Body of pancreas (tissue), 4 donors: ENCODE measurements around the gene CACNB3. TPM values are rescaled to one million over a fixed set of nuclear protein-coding genes. Genes with fewer than 3 reads are reported as not detected.
A peak's percentile ranks its signal among the peaks of the same experiment; 100 is the strongest.
"Not testable (repeated sequence)": the region's sequence is repeated elsewhere in the genome, so short reads cannot be mapped to it uniquely, and the experiment has no call there.

Experiments used
- ATAC-seq: fragments of 150-250 bp; one replicate; pipeline ENCODE4 v1.9.1; 2016
- DNase-seq, 4 donors: peaks; one replicate each; pipeline ENCODE4 v3.0.0-alpha.2; 2019
- H3K27ac ChIP-seq, 4 donors: fragments of 200-600 bp; sonication (generic); 1 replicate in 3 of 4; 2 replicates in 1 of 4; pipeline versions ENCODE4 v1.5.1 to v1.6.1; 2016 to 2019; ENCODE audit warnings: mild to moderate bottlenecking in 1 of 4, mixed read lengths in 1 of 4, moderate library complexity in 1 of 4
- H3K27me3 ChIP-seq, 2 donors: fragments of 200-600 bp; sonication (generic); one replicate each; pipeline ENCODE4 v1.6.0; 2016; ENCODE audit warnings: mild to moderate bottlenecking in 1 of 2
- H3K36me3 ChIP-seq, 2 donors: fragments of 200-600 bp; sonication (generic); replicated peaks in 1 of 2; 2 replicates each; pipeline ENCODE4 v1.5.1; 2016; ENCODE audit warnings: low read depth in 2 of 2; ENCODE audit not compliant: insufficient read depth in 1 of 2
- H3K4me1 ChIP-seq: fragments of 200-600 bp; sonication (generic); one replicate; pipeline ENCODE4 v1.6.0; 2016
- H3K4me3 ChIP-seq, 2 donors: fragments of 200-600 bp; sonication (generic); 1 replicate in 1 of 2; 2 replicates in 1 of 2; pipeline ENCODE4 v1.5.1; 2016 to 2019
- H3K9me3 ChIP-seq, 3 donors: fragments of 200-600 bp; sonication (generic); 1 replicate in 2 of 3; 2 replicates in 1 of 3; pipeline ENCODE4 v1.5.1; 2016
- POLR2A ChIP-seq, 3 donors: fragments of 450-650 bp; IDR thresholded peaks; one replicate each; pipeline ENCODE4 v1.6.1; 2016; ENCODE audit warnings: antibody characterized with exemption in 3 of 3, mild to moderate bottlenecking in 2 of 3
- WGBS, 2 donors: methylation state at CpG; one replicate each; pipeline ENCODE4 v1.1.5; 2017; 5-methylcytosine and 5-hydroxymethylcytosine counted together
- intact Hi-C: fragments of 100-400 bp; cut with DNase I; formaldehyde crosslinking; loops from one replicate; pipeline ENCODE4 v1.15.1; 2023
- total RNA-seq, 2 donors: library from RNA; depleted of rRNA; stranded (reverse); fragments of >200 nt; gene quantifications; one replicate each; pipeline ENCODE4 v1.1.0, GENCODE V29; 2016
- TF ChIP-seq, protein P1 (sequence below), 7 experiments: fragments of 450-650 bp in 4 of 7; fragments of 200-600 bp in 3 of 7; sonication (generic) in 3 of 7; IDR thresholded peaks; one replicate each; pipeline ENCODE4 v1.5.1; 2016 to 2019; ENCODE audit warnings: antibody characterized with exemption in 7 of 7

CACNB3 gene
- total RNA-seq, 2 donors from 2014 or later, result 4.0 to 6.7 TPM

DNA sequence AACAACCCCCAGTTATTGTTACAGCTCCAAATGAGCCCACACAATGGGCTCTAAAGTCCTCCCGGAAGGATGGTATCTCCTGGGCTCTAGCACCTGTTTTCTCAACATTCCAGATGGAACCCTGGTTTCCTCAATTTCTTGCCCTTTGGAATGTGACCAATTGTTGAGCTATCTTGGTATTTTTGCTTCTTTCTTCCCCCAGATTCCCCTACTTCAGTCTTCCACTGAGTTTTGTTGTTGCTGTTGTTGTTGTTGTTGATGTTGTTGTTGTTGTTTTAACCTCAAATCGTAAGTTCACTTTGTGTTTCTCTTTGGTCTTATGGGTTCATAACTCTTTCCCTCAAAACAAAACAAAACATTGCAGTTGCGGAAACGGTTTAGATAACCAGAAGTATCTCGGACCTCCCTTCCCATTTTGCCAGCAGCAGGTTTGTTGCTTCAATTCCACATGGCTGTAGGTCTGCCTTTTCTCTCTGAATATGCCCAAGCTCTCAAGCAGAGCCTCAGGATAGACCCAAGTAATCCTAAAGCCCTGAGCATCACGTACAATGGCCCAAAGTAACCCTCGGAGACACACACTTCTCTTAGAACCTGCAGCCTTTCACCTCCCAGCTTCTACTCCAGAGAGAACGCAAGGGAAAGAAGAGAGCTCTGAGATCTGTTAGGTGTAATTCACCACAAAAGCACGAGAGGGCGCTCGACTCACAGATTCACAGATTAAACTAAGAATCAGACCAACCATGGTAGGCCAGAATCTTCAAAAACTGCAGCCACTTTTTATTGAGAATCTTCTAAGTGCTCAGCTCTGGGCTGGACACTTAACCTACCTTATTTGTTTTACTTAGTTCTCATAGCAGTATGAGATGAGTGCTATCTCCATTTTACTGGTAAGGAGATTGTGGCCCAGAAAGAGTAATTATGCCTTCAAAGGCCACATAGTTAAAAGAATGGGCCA lies 34.7 kb downstream of the CACNB3 start:
- Histone ChIP-seq H3K4me1 (peaks cover 25% of the 10 kb centered on the region), H3K27ac (peak overlapping the region; percentile 12 to 81 (median 50)), H3K9me3 (no peaks in the 10 kb centered on the region), H3K27me3 (no peaks in the 10 kb centered on the region), H3K36me3 (no peaks in the 10 kb centered on the region), H3K4me3 (no peak overlapping the region)
- WGBS, 2 donors, result 1 to 2% methylated on average over 11 of the region's 11 CpGs
- ATAC-seq, result peak; percentile 72
- peak; percentile 91 to 96 (median 94) for DNase-seq
- intact Hi-C loops, result loop anchor here (10.0 kb wide), 1 partner anchor 82 kb away; no protein-coding TSS in a partner anchor
- no peak for TF ChIP-seq POLR2A (IDR thresholded peaks at IDR 0.05)
- TF ChIP-seq, protein P1, sequence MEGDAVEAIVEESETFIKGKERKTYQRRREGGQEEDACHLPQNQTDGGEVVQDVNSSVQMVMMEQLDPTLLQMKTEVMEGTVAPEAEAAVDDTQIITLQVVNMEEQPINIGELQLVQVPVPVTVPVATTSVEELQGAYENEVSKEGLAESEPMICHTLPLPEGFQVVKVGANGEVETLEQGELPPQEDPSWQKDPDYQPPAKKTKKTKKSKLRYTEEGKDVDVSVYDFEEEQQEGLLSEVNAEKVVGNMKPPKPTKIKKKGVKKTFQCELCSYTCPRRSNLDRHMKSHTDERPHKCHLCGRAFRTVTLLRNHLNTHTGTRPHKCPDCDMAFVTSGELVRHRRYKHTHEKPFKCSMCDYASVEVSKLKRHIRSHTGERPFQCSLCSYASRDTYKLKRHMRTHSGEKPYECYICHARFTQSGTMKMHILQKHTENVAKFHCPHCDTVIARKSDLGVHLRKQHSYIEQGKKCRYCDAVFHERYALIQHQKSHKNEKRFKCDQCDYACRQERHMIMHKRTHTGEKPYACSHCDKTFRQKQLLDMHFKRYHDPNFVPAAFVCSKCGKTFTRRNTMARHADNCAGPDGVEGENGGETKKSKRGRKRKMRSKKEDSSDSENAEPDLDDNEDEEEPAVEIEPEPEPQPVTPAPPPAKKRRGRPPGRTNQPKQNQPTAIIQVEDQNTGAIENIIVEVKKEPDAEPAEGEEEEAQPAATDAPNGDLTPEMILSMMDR (IDR thresholded peaks at IDR 0.05), result peak; percentile 79 to 97 (median 92)

DNA sequence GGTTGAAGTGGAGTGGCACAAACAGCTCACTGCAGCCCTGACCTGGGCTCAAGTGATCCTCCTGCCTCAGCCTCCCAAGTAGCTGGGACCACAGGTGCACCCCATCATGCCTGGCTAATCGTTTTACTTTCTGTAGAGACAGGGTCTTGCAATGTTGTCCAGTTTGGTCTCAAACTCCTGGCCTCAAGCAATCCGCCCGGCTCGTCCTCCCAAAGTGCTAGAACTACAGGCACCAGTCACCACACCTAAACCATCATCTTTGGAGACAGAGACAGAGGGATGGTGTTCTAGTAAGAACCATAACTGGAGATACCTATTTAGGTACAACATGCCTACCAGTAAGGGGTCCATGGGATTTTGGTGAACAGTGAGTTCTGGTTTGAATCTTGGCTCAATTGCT lies 36.2 kb downstream of the CACNB3 start:
- intact Hi-C loops, result loop anchor here (10.0 kb wide), 1 partner anchor 80 kb away; no protein-coding TSS in a partner anchor
- Histone ChIP-seq H3K9me3 (no peaks in the 10 kb centered on the region), H3K4me1 (peaks cover 25% of the 10 kb centered on the region), H3K4me3 (no peak overlapping the region), H3K27ac (no peak overlapping the region), H3K27me3 (no peaks in the 10 kb centered on the region), H3K36me3 (no peaks in the 10 kb centered on the region)
- TF ChIP-seq POLR2A (IDR thresholded peaks at IDR 0.05), result no peak
- TF ChIP-seq, protein P1 (IDR thresholded peaks at IDR 0.05), result no peak
- WGBS, 2 donors, result 67 to 78% methylated on average over 2 to 4 of the region's 4 CpGs
- no peak for DNase-seq
- no peak for ATAC-seq

- intact Hi-C loops, result loop anchor here (5.0 to 10.0 kb wide), 2 partner anchors 37 to 80 kb away; no protein-coding TSS in a partner anchor
- WGBS, 2 donors, result 68 to 77% methylated on average over 10 of the region's 10 CpGs
Observed at GRCh38 chr12:48854932-48855331, 36.6 kb downstream of the CACNB3 start.

DNA sequence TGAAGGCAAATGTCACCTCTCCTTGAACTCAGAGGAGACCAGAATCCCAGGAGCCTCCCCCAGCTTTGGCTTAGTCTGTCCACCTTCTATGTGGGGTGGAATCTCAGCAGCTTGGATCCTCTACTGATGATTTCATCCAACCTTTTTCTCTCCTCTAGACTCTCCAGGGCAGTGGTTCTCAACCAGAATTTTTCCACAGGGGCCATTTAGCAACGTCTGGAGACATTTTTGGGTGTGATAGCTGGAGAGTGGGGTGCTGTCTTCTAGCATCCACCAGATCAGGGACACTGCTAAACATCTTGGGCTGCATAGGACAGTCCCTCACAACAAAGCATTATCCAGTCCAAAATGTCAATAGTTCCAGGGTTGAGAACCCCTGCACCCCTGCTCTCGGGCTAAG lies 38.1 kb downstream of the CACNB3 start:
- Histone ChIP-seq H3K27me3 (no peaks in the 10 kb centered on the region), H3K4me3 (no peak overlapping the region), H3K4me1 (peaks cover 6% of the 10 kb centered on the region), H3K36me3 (peaks cover 0 to under 1% of the 10 kb centered on the region in 2 donors), H3K27ac (no peak overlapping the region), H3K9me3 (no peaks in the 10 kb centered on the region)
- 40 to 52% methylated on average over 2 of the region's 2 CpGs for WGBS, 2 donors
- TF ChIP-seq, protein P1 (IDR thresholded peaks at IDR 0.05), result no peak
- TF ChIP-seq POLR2A (IDR thresholded peaks at IDR 0.05), result no peak
- no peak for DNase-seq
- ATAC-seq, result no peak
- intact Hi-C loops, result loop anchor here (5.0 to 10.0 kb wide), 2 partner anchors 36 to 78 kb away; no protein-coding TSS in a partner anchor

More at GRCh38 chr12:48854932-48855331, 36.6 kb downstream of the CACNB3 start:
- H3K4me3 ChIP-seq, ATAC-seq, H3K36me3 ChIP-seq, H3K27me3 ChIP-seq, H3K27ac ChIP-seq, H3K9me3 ChIP-seq, DNase-seq: not testable (repeated sequence)
- peaks cover 21% of the 10 kb centered on the region for H3K4me1 ChIP-seq

DNA sequence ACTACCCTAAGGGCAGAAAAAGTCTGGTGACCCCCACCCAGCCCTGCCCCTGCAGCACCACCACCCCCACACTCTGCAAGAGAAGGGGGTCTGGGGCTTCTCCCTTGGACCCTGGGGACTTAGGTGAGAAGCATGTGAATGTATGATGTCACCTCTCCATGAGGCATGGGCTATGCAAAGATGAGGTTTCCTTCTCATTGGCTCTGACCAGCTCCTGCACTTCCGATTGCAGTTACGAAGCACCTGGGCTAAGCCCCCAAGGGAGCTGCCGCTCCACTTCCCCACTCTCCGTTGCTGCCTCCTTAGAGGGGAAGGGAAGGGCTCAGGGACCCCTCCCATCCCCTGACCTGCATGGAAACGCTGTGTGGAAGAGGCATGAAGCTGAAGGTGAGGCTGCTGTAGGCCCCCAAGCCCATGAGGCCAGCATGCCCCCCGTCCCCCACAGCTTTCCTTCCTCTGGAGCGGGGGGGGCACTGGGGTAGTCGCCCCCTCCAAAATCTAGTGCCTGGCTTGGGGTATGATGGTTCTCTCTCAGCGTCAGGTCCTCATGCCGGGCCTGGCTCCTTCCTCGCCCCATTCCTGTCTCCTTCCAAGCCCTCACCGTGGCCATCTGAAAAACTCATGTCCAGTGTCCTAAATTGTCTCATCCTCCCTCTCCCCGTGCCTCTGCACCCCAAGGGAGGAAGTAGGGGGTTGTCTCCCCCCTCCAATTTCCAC lies 39.1 kb downstream of the CACNB3 start:
- WGBS, 2 donors, result 75 to 80% methylated on average over 10 to 13 of the region's 13 CpGs
- H3K4me3 ChIP-seq, result no peak overlapping the region
- peaks cover 6% of the 10 kb centered on the region for H3K4me1 ChIP-seq
- no peaks in the 10 kb centered on the region for H3K27me3 ChIP-seq
- intact Hi-C loops, result loop anchor here (5.0 to 10.0 kb wide), 2 partner anchors 35 to 77 kb away; no protein-coding TSS in a partner anchor
- ATAC-seq (no peak), DNase-seq (no peak)
- no peak overlapping the region for H3K27ac ChIP-seq
- no peaks in the 10 kb centered on the region for H3K9me3 ChIP-seq
- TF ChIP-seq POLR2A (IDR thresholded peaks at IDR 0.05), result no peak
- TF ChIP-seq, protein P1 (IDR thresholded peaks at IDR 0.05), result no peak
- peaks cover 0 to 2% of the 10 kb centered on the region in 2 donors for H3K36me3 ChIP-seq
